Panc1 (cell line): Measurements from ENCODE around the gene FMO3. TPM values are rescaled to one million over a fixed set of nuclear protein-coding genes. Genes with fewer than 3 reads are reported as not detected.

Experiments
- ATAC-seq: fragments of 200-7000 bp; cut with Tn5 transposase; 2 replicates; pipeline ENCODE4 v1.9.1; 2020; ENCODE audit warnings: mild to moderate bottlenecking, moderate library complexity
- BruUV-seq: library from RNA; stranded (reverse); fragments of 400-500 nt; replicated peaks from 2 replicates; lab custom pipeline; 2021; lab: Mats Ljungman, UMichigan
- CTCF ChIA-PET: fragments of 300-600 bp; sonication (Branson Sonifier 250); formaldehyde crosslinking; loops from one replicate; lab custom pipeline; 2022; ENCODE audit warnings: antibody characterized with exemption; lab: Charles Lee
- POLR2A ChIA-PET: fragments of 300-600 bp; sonication (Branson Sonifier 250); formaldehyde crosslinking; loops from one replicate; lab custom pipeline; 2022; ENCODE audit warnings: antibody characterized with exemption; lab: Charles Lee
- DNase-seq: peaks from one replicate; pipeline ENCODE4 v3.0.0-alpha.2; 2010; ENCODE audit warnings: low read depth, low spot score
- H3K27ac ChIP-seq: 2 replicates; pipeline ENCODE4 v1.5.1; 2011; ENCODE audit warnings: mild to moderate bottlenecking, low read length, inconsistent platforms
- H3K27me3 ChIP-seq: fragments of 200-500 bp; sonication (Bioruptor generic); 2 replicates; pipeline ENCODE4 v1.6.0; 2014; ENCODE audit warnings: low read length, inconsistent platforms; ENCODE audit not compliant: control insufficient read depth, insufficient read depth
- H3K36me3 ChIP-seq: fragments of 200-500 bp; sonication (Bioruptor generic); 2 replicates; pipeline ENCODE4 v1.5.1; 2014; ENCODE audit warnings: inconsistent platforms, mild to moderate bottlenecking, low read length, moderate library complexity; ENCODE audit not compliant: control insufficient read depth, insufficient read depth
- H3K4me1 ChIP-seq: 2 replicates; pipeline ENCODE4 v1.5.1; 2011; ENCODE audit warnings: inconsistent platforms, mild to moderate bottlenecking, low read length, moderate library complexity; ENCODE audit not compliant: control insufficient read depth, insufficient read depth
- H3K4me3 ChIP-seq, 2 experiments: 2 replicates each; pipeline ENCODE4 v1.5.1; 2011 to 2012; ENCODE audit warnings: low read depth in 2 of 2, low read length in 2 of 2, mild to moderate bottlenecking in 2 of 2, inconsistent platforms in 1 of 2, moderate library complexity in 1 of 2
- H3K9me3 ChIP-seq: fragments of 200-500 bp; sonication (Bioruptor generic); 2 replicates; pipeline ENCODE4 v1.5.1; 2014; ENCODE audit warnings: low read depth, mild to moderate bottlenecking, inconsistent platforms, low read length, moderate library complexity; ENCODE audit not compliant: control insufficient read depth, insufficient read depth
- CTCF ChIP-seq: fragments of 450-650 bp; IDR thresholded peaks from 2 replicates; pipeline ENCODE4 v1.5.1; 2017; ENCODE audit warnings: mild to moderate bottlenecking
- POLR2AphosphoS5 ChIP-seq: IDR thresholded peaks from 2 replicates; pipeline ENCODE4 v1.6.1; 2012; ENCODE audit warnings: mild to moderate bottlenecking, low read depth, low read length, moderate library complexity
- REST ChIP-seq, 2 experiments: IDR thresholded peaks; 2 replicates each; pipeline ENCODE4 v1.6.1; 2011 to 2012; ENCODE audit warnings: low read depth in 2 of 2, control low read depth in 1 of 2, low read length in 1 of 2, mild to moderate bottlenecking in 1 of 2, moderate library complexity in 1 of 2; ENCODE audit not compliant: insufficient read depth in 1 of 2
- SIN3A ChIP-seq: IDR thresholded peaks from 2 replicates; pipeline ENCODE4 v1.6.1; 2012; ENCODE audit warnings: low read depth, mild to moderate bottlenecking, low read length, moderate library complexity, borderline replicate concordance; ENCODE audit not compliant: insufficient read depth
- TCF7L2 ChIP-seq: IDR thresholded peaks from 2 replicates; pipeline ENCODE4 v1.6.1; 2011; ENCODE audit warnings: mild to moderate bottlenecking, low read depth, low read length, inconsistent platforms
- in situ Hi-C: cut with HindIII; loops from 2 replicates; pipeline ENCODE4 v1.10.0; 2016; ENCODE audit warnings: low sequenced_read_pairs, low pct_unique_long_range_greater_than_20kb
- intact Hi-C: fragments of 100-400 bp; cut with micrococcal nuclease; formaldehyde crosslinking; loops from one replicate; pipeline ENCODE4 v1.10.0; 2022; ENCODE audit not compliant: unreplicated experiment
- total RNA-seq: library from RNA; stranded (reverse); gene quantifications from one replicate; pipeline ENCODE4 v1.2.1, GENCODE V29; 2021; ENCODE audit not compliant: unreplicated experiment

The FMO3 gene
- total RNA-seq, 1 experiment from 2014 or later, result not detected

DNA sequence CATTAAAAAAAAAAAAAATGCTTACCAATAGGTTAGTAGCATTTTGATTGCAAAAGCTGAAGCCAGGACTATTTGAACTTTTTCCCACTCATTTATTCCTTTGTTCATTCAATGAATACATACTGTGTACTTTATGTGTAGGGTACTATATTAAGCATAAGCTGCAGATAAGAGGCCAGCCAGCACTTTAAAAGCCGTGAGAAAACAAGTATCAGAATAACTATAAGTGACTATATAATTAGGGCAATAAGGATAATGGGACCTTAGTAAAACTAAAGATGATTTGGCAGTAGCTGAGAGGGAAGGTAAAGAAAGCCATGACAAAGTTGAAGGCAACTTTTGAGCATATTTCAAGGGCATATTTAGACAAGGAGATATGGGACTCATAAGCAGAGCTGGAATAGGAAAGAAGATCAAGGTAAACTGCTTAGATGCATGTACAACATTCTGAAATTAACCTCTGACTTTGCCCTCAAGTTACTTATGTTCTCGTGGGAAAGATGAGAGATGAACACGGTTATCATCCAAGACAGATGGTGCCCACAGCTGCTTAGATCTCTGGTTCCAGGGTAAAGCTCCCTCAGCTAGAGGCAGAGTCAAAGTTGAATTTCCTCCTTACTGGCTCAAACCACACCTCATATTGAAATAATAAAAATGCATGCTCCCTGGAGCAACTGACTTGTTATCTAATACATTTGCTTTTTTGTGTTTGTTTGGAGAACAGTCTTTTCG is 50.4 kb downstream of the FMO3 start:
- TF ChIP-seq CTCF (no peak), TCF7L2 (no peak), POLR2AphosphoS5 (no peak), SIN3A (no peak), REST (IDR thresholded peaks at IDR 0.05; ENCODE audit: insufficient read depth in 1 of 2, low read depth in 2 of 2, low read length in 1 of 2) (no peak)
- BruUV-seq, result no TSS peak
- no peaks in the 10 kb centered on the region for H3K9me3 ChIP-seq
- ATAC-seq (no peak), DNase-seq (no peak)
- ChIA-PET CTCF (no interaction called here), POLR2A (no interaction called here)
- no peaks in the 10 kb centered on the region for H3K36me3 ChIP-seq
- no peak overlapping the region for H3K4me3 ChIP-seq
- H3K27ac ChIP-seq, result no peak overlapping the region
- in situ Hi-C loops (no loop called here), intact Hi-C loops (no loop called here)
- no peaks in the 10 kb centered on the region for H3K4me1 ChIP-seq
- no peaks in the 10 kb centered on the region for H3K27me3 ChIP-seq

DNA sequence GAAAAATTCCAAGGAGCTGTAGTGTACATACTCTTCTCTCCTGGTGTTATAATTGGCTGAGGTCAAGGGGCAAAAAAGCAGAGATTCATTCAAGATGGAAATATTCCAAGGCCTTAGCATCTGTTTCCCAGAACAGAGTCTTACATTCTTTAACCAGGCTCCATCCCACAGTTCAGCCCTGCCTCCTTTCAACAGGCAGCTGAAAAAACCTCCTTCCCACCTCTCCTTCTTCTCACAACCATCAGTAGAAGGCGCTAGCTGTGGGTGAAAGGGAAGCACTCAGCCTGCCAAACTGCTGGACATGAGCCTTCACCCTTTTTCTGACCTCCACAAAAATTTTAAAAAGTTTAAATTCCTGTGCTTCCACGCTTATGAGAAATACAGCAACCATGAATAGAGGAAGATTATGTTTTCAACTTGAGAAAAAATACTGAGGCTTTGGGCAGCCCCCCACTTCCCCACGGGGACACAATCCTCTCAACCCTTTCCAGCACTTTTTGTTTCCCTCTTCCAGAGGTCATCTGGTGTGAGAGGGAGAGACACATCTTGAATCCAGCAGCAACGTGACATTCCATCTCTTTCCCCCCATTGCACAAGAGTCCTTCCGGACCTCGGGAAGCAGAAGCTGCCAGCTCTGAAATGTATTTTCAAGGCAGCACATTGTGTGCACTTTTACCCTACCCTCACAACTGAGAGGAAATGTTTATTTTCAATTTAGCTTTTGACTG is 51.1 kb downstream of the FMO3 start:
- Histone ChIP-seq H3K27me3 (no peaks in the 10 kb centered on the region), H3K27ac (no peak overlapping the region), H3K9me3 (no peaks in the 10 kb centered on the region), H3K4me1 (no peaks in the 10 kb centered on the region), H3K36me3 (no peaks in the 10 kb centered on the region), H3K4me3 (no peak overlapping the region)
- intact Hi-C loops (no loop called here), in situ Hi-C loops (no loop called here)
- BruUV-seq, result no TSS peak
- no peak for ATAC-seq
- TF ChIP-seq CTCF (no peak), TCF7L2 (no peak), SIN3A (no peak), POLR2AphosphoS5 (no peak), REST (IDR thresholded peaks at IDR 0.05; ENCODE audit: insufficient read depth in 1 of 2, low read depth in 2 of 2, low read length in 1 of 2) (no peak)
- ChIA-PET CTCF (no interaction called here), POLR2A (no interaction called here)
- no peak for DNase-seq
